HepG2 (cell line): Measurements from ENCODE around the gene CTSD. TPM values are rescaled to one million over a fixed set of nuclear protein-coding genes. Genes with fewer than 3 reads are reported as not detected.

Experiments used
- ATAC-seq: fragments of 200-7000 bp; cut with Tn5 transposase; 3 replicates; pipeline ENCODE4 v1.9.1; 2020; ENCODE audit warnings: mild to moderate bottlenecking, moderate library complexity
- BruUV-seq: library from RNA; stranded (reverse); fragments of 400-500 nt; replicated peaks from 2 replicates; lab custom pipeline; 2021; lab: Mats Ljungman, UMichigan
- CTCF ChIA-PET: fragments of 300-600 bp; formaldehyde crosslinking; extraction: SDS; loops from one replicate; lab custom pipeline; 2021; ENCODE audit warnings: low total read pairs, inconsistent platforms, low intra/inter-chr PET ratio; lab: Yijun Ruan, JAX
- POLR2A ChIA-PET: fragments of 350-600 bp; sonication (Branson Sonifier 250); formaldehyde crosslinking; loops from one replicate; lab custom pipeline; 2020; ENCODE audit warnings: antibody characterized with exemption, inconsistent platforms; lab: Yijun Ruan, JAX
- DNase-seq: peaks from one replicate; pipeline ENCODE4 v3.0.0-alpha.2; 2015; ENCODE audit warnings: low spot score
- FAIRE-seq: peaks from 3 replicates; lab custom pipeline; 2011; peaks lifted over from hg19 to GRCh38; lab: Jason Lieb, UNC
- H2AFZ ChIP-seq: one replicate; pipeline ENCODE4 v1.6.1; 2011; ENCODE audit warnings: low read length, inconsistent platforms
- H3K27ac ChIP-seq: fragments of 300-600 bp; 3 replicates; pipeline ENCODE4 v1.8.0; 2011; ENCODE audit warnings: mixed run types, mild to moderate bottlenecking, mixed read lengths, low read length, inconsistent platforms; ENCODE audit not compliant: insufficient read depth; ENCODE audit errors: extremely low read length
- H3K27me3 ChIP-seq, 2 experiments: fragments of 200-600 bp in 1 of 2; 2 replicates in 1 of 2; 3 replicates in 1 of 2; pipeline versions ENCODE4 v1.6.0 to v1.8.0; 2011; ENCODE audit warnings: low read length in 2 of 2, mild to moderate bottlenecking in 2 of 2, moderate library complexity in 2 of 2, inconsistent platforms in 1 of 2; ENCODE audit not compliant: insufficient read depth in 2 of 2, control insufficient read depth in 1 of 2
- H3K36me3 ChIP-seq, 2 experiments: fragments of 200-600 bp in 1 of 2; replicated peaks in 1 of 2; 2 replicates in 1 of 2; 3 replicates in 1 of 2; pipeline versions ENCODE4 v1.5.1 to v1.8.0; 2011; ENCODE audit warnings: low read length in 2 of 2, inconsistent platforms in 1 of 2; ENCODE audit not compliant: insufficient read depth in 2 of 2, control insufficient read depth in 1 of 2
- H3K4me1 ChIP-seq: 2 replicates; pipeline ENCODE4 v1.5.1; 2012; ENCODE audit warnings: low read length, inconsistent platforms; ENCODE audit not compliant: insufficient read depth
- H3K4me2 ChIP-seq: 2 replicates; pipeline ENCODE4 v1.6.0; 2011; ENCODE audit warnings: low read depth, low read length, inconsistent platforms
- H3K4me3 ChIP-seq, 3 experiments: fragments of 200-600 bp in 1 of 3; sonication (generic), shearing (Covaris generic) in 1 of 3; replicated peaks in 1 of 3; 2 replicates each; pipeline ENCODE4 v1.5.1; 2011 to 2016; ENCODE audit warnings: low read length in 3 of 3, inconsistent platforms in 2 of 3, low read depth in 2 of 3, mild to moderate bottlenecking in 2 of 3, control low read depth in 1 of 3, mixed read lengths in 1 of 3; ENCODE audit not compliant: insufficient read depth in 1 of 3
- H3K79me2 ChIP-seq: one replicate; pipeline ENCODE4 v1.6.1; 2011; ENCODE audit warnings: low read length, inconsistent platforms; ENCODE audit not compliant: insufficient read depth
- H3K9ac ChIP-seq: 2 replicates; pipeline ENCODE4 v1.6.0; 2011; ENCODE audit warnings: mild to moderate bottlenecking, low read depth, low read length, inconsistent platforms; ENCODE audit not compliant: insufficient read depth
- H3K9me3 ChIP-seq: 2 replicates; pipeline ENCODE4 v1.5.1; 2012; ENCODE audit warnings: mild to moderate bottlenecking, low read length
- H4K20me1 ChIP-seq: 2 replicates; pipeline ENCODE4 v1.6.0; 2011; ENCODE audit warnings: inconsistent platforms, mild to moderate bottlenecking, low read length, moderate library complexity; ENCODE audit not compliant: insufficient read depth
- ATRX ChIP-seq: sonication (generic); formaldehyde crosslinking; IDR thresholded peaks from 2 replicates; pipeline ENCODE4 v1.4.0; 2020; ENCODE audit warnings: missing genetic modification reagents, borderline replicate concordance
- FOSL2 ChIP-seq: sonication (generic); formaldehyde crosslinking; IDR thresholded peaks from 2 replicates; pipeline ENCODE4 v1.4.0; 2020; ENCODE audit warnings: missing genetic modification reagents
- FOXJ3 ChIP-seq: sonication (generic); formaldehyde crosslinking; IDR thresholded peaks from 2 replicates; pipeline ENCODE4 v1.4.0; 2020; ENCODE audit warnings: missing genetic modification reagents, mild to moderate bottlenecking, borderline replicate concordance
- GATAD2A ChIP-seq: IDR thresholded peaks from 2 replicates; pipeline ENCODE4 v1.6.1; 2016
- IKZF1 ChIP-seq: fragments of 450-650 bp; IDR thresholded peaks from 2 replicates; pipeline ENCODE4 v1.7.1; 2016
- MAFF ChIP-seq: IDR thresholded peaks from 2 replicates; pipeline ENCODE4 v1.6.1; 2011; ENCODE audit warnings: low read depth, low read length, improper control_type of control experiment
- MAFG ChIP-seq: sonication (generic); formaldehyde crosslinking; IDR thresholded peaks from 2 replicates; pipeline ENCODE4 v1.5.1; 2020; ENCODE audit warnings: mild to moderate bottlenecking, missing genetic modification reagents
- MAFK ChIP-seq, 2 experiments: IDR thresholded peaks in 1 of 2; conservative IDR thresholded peaks in 1 of 2; 2 replicates each; pipeline ENCODE4 v1.6.1; 2011; ENCODE audit warnings: improper control_type of control experiment in 2 of 2, low read length in 2 of 2
- MBD4 ChIP-seq: IDR thresholded peaks from 2 replicates; pipeline ENCODE4 v1.6.1; 2012; ENCODE audit warnings: low read length, inconsistent platforms, borderline replicate concordance
- RFX3 ChIP-seq: IDR thresholded peaks from 2 replicates; pipeline ENCODE4 v1.6.1; 2016; ENCODE audit warnings: missing biosample characterization, missing genetic modification reagents
- SAP130 ChIP-seq: IDR thresholded peaks from 2 replicates; pipeline ENCODE4 v1.6.1; 2016; ENCODE audit warnings: low read depth
- ZFP62 ChIP-seq: sonication (generic); formaldehyde crosslinking; IDR thresholded peaks from 2 replicates; pipeline ENCODE4 v1.4.0; 2020; ENCODE audit warnings: missing genetic modification reagents
- ZNF281 ChIP-seq: sonication (generic); formaldehyde crosslinking; IDR thresholded peaks from 2 replicates; pipeline ENCODE4 v1.4.0; 2020; ENCODE audit warnings: missing genetic modification reagents, borderline replicate concordance
- ZNF530 ChIP-seq: sonication (generic); formaldehyde crosslinking; IDR thresholded peaks from 2 replicates; pipeline ENCODE4 v1.5.0; 2020; ENCODE audit warnings: low read depth, mild to moderate bottlenecking, missing genetic modification reagents
- ZNF577 ChIP-seq: sonication (generic); formaldehyde crosslinking; IDR thresholded peaks from 2 replicates; pipeline ENCODE4 v1.4.0; 2020; ENCODE audit warnings: mild to moderate bottlenecking, low read depth, missing genetic modification reagents, borderline replicate concordance
- WGBS: methylation state at CpG from one replicate; pipeline ENCODE4 v1.1.6; 2017; ENCODE audit warnings: low lambda C conversion rate; 5-methylcytosine and 5-hydroxymethylcytosine counted together
- in situ Hi-C: cut with HindIII; loops from 2 replicates; pipeline ENCODE4 v1.10.0; 2017; ENCODE audit warnings: low pct_unique_long_range_greater_than_20kb; ENCODE audit not compliant: extremely low pct_ligation_motif_present
- intact Hi-C: fragments of 100-400 bp; cut with micrococcal nuclease; formaldehyde crosslinking; loops from one replicate; pipeline ENCODE4 v1.10.0; 2022; ENCODE audit not compliant: unreplicated experiment
- polyA plus RNA-seq, 8 experiments: library from polyadenylated mRNA; depleted of rRNA in 3 of 8; stranded (reverse) in 7 of 8; unstranded in 1 of 8; fragments of >200 nt; fragmentation: Illumina TruSeq in 4 of 8; extraction: Trizol in 4 of 8; gene quantifications; 2 replicates each; pipeline versions ENCODE4 v1.2.1 to v1.2.3, GENCODE V29; 2011 to 2016; ENCODE audit warnings: low read depth in 4 of 8, missing spikeins in 1 of 8, mixed read lengths in 1 of 8; ENCODE audit not compliant: insufficient read depth in 1 of 8
- total RNA-seq, 5 experiments: library from RNA; depleted of rRNA; stranded (reverse); fragments of >200 nt; fragmentation: Illumina TruSeq; extraction: Trizol; gene quantifications; 2 replicates each; pipeline ENCODE4 v1.2.3, GENCODE V29; 2016; ENCODE audit warnings: low read depth in 1 of 5

CTSD gene
- total and polyA plus RNA-seq, 2 of the 13 experiments (the other 11 are each of a cell fraction or from before 2014, with no cell fraction given) = 143 to 230 TPM

DNA sequence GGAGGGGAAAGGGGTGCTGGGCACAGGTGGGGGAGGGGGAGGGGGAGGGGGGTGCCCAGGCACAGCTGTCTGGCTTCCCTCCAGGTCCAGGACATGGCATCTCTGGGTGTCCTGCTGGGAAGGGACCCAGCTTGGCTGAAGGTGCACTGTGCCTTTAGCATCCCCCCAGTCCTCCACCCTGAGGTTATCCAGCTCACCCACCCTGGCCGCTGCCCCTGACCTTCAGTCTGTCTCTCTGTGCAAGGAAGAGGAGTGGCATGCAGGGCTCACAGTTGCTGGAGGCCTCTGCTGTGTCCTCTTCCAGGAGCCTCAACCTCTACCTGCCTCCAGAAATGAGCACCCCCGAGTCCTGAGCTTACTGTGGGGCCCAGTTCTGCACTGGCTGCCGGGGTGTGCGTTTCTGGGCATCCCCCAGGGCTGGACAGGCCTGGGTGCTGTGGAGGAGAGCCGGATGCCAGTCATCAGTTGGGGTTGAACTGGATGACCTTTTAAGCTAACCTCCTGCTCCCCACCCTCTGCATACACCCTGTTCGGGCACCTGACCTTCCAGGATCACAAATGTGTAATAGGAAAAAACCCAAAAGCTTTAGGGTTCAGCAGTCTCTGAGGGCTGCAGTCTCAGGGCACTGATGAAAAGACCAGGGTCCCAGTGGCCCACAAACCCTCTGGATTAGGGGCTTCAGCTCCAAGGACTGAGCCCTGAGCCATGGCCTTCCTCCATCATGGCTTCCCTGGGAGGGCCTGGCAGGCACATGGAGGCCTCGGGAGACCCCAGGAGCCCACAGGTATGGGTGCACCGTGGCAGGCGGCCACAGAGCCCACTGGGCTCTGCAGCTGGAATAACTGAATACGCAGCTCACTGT is 9.6 kb upstream of the CTSD start:
- Histone ChIP-seq H3K4me1 (peaks cover 14% of the 10 kb centered on the region), H2AFZ (no peak overlapping the region), H3K36me3 (no peaks in the 10 kb centered on the region), H3K27me3 (peaks cover 3 to 33% of the 10 kb centered on the region in 2 experiments; a peak in 3 of 5 replicates), H3K27ac (no peak overlapping the region), H3K9me3 (no peaks in the 10 kb centered on the region), H3K9ac (no peak overlapping the region), H3K4me3 (no peak overlapping the region), H3K79me2 (no peaks in the 10 kb centered on the region), H3K4me2 (no peak overlapping the region), H4K20me1 (no peaks in the 10 kb centered on the region)
- in situ Hi-C loops = no loop called here
- no TSS peak for BruUV-seq
- WGBS = 29% methylated on average over 3 of the region's 10 CpGs
- ChIA-PET CTCF (no interaction called here), POLR2A (interaction anchor here (1.3 to 2.0 kb wide), 2 partner anchors 9 to 11 kb away, joined by 3 to 4 read pairs; partner anchors contain the start of gene CTSD)
- no peak for TF ChIP-seq ZFP62 (CRISPR knock-in tag)
- TF ChIP-seq ZNF530 = no peak
- TF ChIP-seq ATRX (CRISPR knock-in tag) = no peak
- no peak for TF ChIP-seq ZNF577
- TF ChIP-seq IKZF1 = no peak
- ATAC-seq (no peak), FAIRE-seq (no peak), DNase-seq (no peak)
- intact Hi-C loops = no loop called here

- ATAC-seq (peak; percentile 28; the same call in 1 of the 3 replicates), DNase-seq (no peak), FAIRE-seq (no peak)
- H3K9ac ChIP-seq = no peak overlapping the region
- H3K27ac ChIP-seq = no peak overlapping the region
- H3K9me3 ChIP-seq = no peaks in the 10 kb centered on the region
- no peak overlapping the region for H3K4me3 ChIP-seq
- no peaks in the 10 kb centered on the region for H4K20me1 ChIP-seq
- peak overlapping the region; percentile 29; the same call in 1 of the 2 replicates for H3K4me2 ChIP-seq
- H2AFZ ChIP-seq = no peak overlapping the region
- H3K36me3 ChIP-seq = no peaks in the 10 kb centered on the region
- no TSS peak for BruUV-seq
- ChIA-PET POLR2A (interaction anchor here (2.0 kb wide), 1 partner anchor 10 kb away, joined by 4 read pairs; no protein-coding TSS in a partner anchor), CTCF (no interaction called here)
- in situ Hi-C loops = no loop called here
- peaks cover 14% of the 10 kb centered on the region for H3K4me1 ChIP-seq
- intact Hi-C loops = no loop called here
- H3K79me2 ChIP-seq = no peaks in the 10 kb centered on the region
- peaks cover 5 to 40% of the 10 kb centered on the region in 2 experiments; a peak in 3 of 5 replicates for H3K27me3 ChIP-seq
- WGBS = 22% methylated on average over 9 of the region's 15 CpGs
- TF ChIP-seq ZNF281 (CRISPR knock-in tag) = no peak
- no peak for TF ChIP-seq RFX3
- TF ChIP-seq MAFK (conservative IDR thresholded peaks at IDR 0.05 in 1 of 2, IDR thresholded peaks at IDR 0.05 in 1 of 2; ENCODE audit: low read length in 2 of 2) = peak; percentile 43 to 82
- peak; percentile 83 for TF ChIP-seq FOSL2
- TF ChIP-seq FOXJ3 (CRISPR knock-in tag) = no peak
- TF ChIP-seq MAFG (CRISPR knock-in tag) = peak; percentile 87
- no peak for TF ChIP-seq MBD4
- peak; percentile 19; the same call in 1 of the 2 replicates for TF ChIP-seq SAP130 (CRISPR knock-in tag)
- TF ChIP-seq GATAD2A (CRISPR knock-in tag) = 0 out of 2 replicates have a peak, but pooled peaks have one; percentile 22
- TF ChIP-seq MAFF = peak; percentile 29; the same call in 1 of the 2 replicates
These were observed 8.8 kb upstream of the CTSD start for GRCh38 chr11:1772270-1773130.
